Fibroblast of peridontal ligament (primary cell): Measurements from ENCODE around the gene ZXDC.

Source experiments
- DNase-seq: peaks from one replicate; pipeline ENCODE4 v3.0.0-alpha.2; 2010; ENCODE audit errors: extremely low read depth

Gene ZXDC

DNA sequence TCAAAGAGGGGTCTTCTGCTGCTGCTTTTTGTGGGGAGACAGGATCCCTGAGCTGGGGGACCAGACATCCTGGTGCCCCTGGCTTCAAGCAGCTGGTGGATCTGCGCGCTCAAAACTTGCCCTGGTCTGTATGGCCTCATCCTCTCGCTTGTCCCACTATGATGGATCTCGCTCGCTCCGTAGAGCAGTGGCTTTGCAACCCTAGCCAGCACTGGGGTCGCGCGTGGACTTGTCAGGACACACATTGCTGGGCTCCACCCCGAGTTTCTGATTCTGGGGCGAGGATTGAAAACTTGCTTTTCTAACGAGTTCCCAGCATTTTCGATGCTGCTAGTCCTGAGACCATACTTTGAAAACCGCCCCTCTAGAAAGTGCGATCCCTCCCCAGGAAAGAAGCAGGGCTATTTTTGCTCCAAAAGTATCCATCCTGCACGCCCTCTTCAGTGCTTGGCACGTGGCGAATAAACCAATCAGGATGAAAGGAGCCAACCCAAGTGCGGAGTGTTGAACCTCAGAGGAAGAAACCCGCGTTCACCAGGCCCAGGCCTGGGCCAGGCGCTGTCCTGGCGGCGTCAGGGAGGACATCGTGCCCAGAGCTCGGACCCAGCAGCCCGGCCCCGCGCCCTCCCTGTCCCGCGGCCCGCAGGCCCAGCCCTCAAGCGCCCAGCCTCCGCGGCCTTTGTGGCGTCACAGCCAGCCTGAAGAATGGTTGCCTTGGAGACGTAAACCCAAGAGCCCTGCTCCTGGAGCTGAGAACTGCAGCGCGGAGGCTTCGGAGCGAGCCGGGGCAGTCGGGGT lies 81.3 kb downstream of the ZXDC start, which contains the start of gene CFAP100:
Gene CFAP100, plus strand, starts transcription at position 731 of the 798 bp plus-strand sequence. CDS start 1,092 bp downstream, outside the sequence.
- DNase-seq, result peak; percentile 21

DNA sequence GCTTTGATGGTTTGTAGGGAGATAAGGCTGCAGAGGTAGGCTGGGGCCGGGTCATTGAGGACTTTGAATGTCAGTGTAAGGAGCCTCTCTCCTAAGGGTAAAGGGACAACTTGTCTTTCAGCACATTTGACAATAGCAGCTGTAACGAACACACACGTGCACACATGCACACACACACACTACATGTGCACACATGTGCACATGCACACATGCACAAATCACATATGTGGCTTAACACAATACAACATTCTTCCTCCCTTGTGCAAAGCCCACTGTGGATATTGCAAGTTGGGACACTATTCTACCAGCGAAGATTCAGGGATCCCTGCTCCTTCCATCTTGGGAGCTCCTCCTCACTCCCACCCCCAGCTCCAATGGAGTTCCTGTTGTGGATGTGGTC lies 82.1 kb downstream of the ZXDC start:
- no peak for DNase-seq

- DNase-seq, result no peak
Measured at GRCh38 chr3:126392246-126392645, 83.4 kb downstream of the ZXDC start.

DNA sequence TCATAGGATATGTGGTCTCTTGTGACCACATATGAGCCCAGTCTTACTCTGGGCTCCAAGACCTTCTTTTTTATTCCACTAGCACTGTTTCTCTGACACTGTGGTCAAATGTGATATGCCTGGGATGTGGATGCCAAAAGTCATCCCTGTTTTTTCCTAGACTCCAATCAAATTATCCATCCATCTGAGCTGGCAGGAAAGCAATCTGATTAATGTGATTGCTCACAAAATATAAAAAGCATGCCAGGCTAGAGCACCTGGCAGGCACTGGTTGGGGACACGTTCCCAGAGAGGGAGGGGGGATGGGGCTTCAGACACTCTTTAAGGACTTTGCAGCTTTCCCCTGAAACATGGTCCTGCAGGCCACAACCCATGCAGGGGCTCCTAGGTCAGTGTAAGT lies 84.1 kb downstream of the ZXDC start:
- DNase-seq, result no peak

GRCh38 chr3:126390751-126391150 lies 84.9 kb downstream of the ZXDC start:
- DNase-seq, result no peak

DNA sequence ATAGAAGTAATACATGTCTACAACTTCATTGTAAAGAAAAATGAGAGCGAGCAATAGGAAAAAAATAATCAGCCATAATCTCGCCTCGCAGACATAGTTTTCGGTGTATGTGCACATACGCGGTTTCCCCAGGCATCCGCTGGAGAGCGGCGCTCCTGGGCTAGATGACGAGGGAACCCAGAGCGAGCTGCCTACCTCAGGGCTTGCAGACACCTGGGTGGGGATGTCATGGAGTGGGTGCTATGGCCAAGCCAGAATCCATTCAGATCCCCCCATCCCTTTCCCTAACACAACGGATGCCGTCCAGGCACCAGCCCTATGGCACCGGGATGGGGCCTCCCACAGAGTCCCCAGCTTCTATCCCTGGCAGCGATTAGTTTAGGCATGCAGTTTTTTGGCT lies 85.5 kb downstream of the ZXDC start:
- no peak for DNase-seq

DNA sequence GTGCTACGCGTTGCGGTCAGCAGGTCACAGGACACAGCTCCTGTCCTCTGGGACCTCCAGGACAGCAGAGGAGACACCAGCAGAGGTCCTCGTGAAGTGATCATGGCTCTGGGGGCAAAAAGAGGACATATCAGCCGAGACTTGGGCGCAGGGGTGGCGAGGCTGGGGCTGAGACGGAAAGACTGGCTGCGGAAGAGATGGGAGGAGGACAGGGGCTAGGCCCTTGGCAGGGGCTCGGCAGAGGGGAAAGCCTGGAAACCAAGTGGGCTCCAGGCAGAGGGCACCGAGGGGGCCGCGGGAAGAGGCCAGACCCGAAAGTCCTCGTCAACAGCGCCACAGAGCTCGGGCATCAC lies 85.9 kb downstream of the ZXDC start:
- no peak for DNase-seq

GRCh38 chr3:126389112-126389793 lies 86.4 kb downstream of the ZXDC start:
- DNase-seq, result peak; percentile 65
